ENCODE data around the gene LGI1.

DNA sequence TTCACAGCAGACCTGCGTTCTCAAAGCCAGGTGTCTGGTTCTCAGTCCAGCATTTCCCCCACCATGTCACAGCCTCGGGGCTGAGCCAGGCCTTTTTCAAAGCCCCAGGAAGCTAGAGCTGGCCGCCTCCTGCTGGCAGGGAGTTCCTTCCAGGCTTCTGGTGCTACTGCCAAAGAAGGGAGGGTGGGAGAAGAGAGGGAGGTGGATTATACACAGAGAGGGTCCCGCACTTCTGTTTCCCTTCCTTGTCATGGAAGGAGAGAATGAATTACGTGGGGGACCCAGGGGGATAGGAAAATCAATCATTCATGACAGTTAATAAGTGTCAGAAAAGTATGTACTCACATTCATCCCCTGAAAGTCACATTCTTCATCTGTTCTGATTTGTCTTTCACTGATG lies 600 bp upstream of the LGI1 start:
- TF ChIP-seq YY1 (IDR thresholded peaks at IDR 0.05; ENCODE audit: insufficient read depth, insufficient read length) (no peak), ZNF274 (IDR thresholded peaks at IDR 0.05; ENCODE audit: low read depth, low read length) (no peak), SUZ12 (IDR thresholded peaks at IDR 0.05; ENCODE audit: extremely low read depth, insufficient read depth, insufficient read length) (no peak)

Measured in NT2/D1 (cell line).